ENCODE measurements around the gene IL36G.
"Not testable (repeated sequence)": the region's sequence is repeated elsewhere in the genome, so short reads cannot be mapped to it uniquely, and the experiment has no call there.

Gene IL36G

GRCh38 chr2:112977559-112978056, at the start of gene IL36G:
IL36G (plus strand) TSS chr2:112978006; CDS start chr2:112978639, 633 bp downstream.
- DNase-seq (no peak), ATAC-seq (replicated peaks) (peak in 1 of 2 donors; percentile 5)
- peak within 1 kb of the TSS; percentile 73 for H3K27ac Mint-ChIP-seq
- H3K36me3 Mint-ChIP-seq, result no peaks in the 10 kb centered on the region
- H3K4me3 Mint-ChIP-seq, result no peak within 1 kb of the TSS
- H3K9me3 Mint-ChIP-seq, result no peaks in the 10 kb centered on the region
- H3K27me3 Mint-ChIP-seq, result peaks cover 14 to 18% of the 10 kb centered on the region in 2 donors
- peaks cover 18 to 23% of the 10 kb centered on the region in 2 donors for H3K4me1 Mint-ChIP-seq

- DNase-seq (no peak), ATAC-seq (replicated peaks) (no peak)
- Mint-ChIP-seq H3K27ac (no peak overlapping the region), H3K4me1 (no peaks in the 10 kb centered on the region), H3K27me3 (peaks cover 0 to 6% of the 10 kb centered on the region in 2 donors), H3K4me3 (no peak overlapping the region), H3K9me3 (no peaks in the 10 kb centered on the region), H3K36me3 (no peaks in the 10 kb centered on the region)
Observed at GRCh38 chr2:112933261-112933660, 44.5 kb upstream of the IL36G start.

DNA sequence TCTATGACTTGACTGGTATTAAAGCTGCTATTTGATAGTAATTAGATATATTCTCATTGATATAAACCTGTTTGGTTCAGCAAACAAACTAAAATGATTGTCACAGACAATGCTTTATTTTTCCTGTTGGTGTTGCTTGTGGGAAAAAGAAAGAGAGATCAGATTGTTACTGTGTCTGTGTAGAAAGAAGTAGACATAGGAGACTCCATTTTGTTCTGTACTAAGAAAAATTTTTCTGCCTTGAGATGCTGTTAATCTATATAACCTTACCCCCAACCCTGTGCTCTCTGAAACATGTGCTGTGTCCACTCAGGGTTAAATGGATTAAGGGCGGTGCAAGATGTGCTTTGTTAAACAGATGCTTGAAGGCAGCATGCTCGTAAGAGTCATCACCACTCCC, 43.7 kb upstream of the IL36G start:
- DNase-seq; H3K4me3 Mint-ChIP-seq; H3K9me3 Mint-ChIP-seq; H3K36me3 Mint-ChIP-seq; H3K4me1 Mint-ChIP-seq; H3K27me3 Mint-ChIP-seq; ATAC-seq (replicated peaks); H3K27ac Mint-ChIP-seq: not testable (repeated sequence)

DNA sequence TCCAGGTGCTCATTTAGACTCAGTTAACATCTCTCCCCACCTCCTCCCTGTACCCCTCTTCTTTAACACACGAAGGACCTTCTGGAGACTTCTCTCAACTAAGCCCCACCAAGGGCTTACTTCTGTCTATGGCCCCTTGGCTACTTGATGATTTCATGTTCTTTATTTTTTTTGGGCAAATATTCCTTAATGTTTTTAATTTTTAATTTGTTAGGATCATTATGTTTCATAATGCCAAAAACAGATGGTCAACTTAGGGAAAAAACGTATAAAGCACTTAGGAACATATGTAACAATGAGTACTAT, 40.9 kb upstream of the IL36G start:
- Mint-ChIP-seq H3K27me3 (peaks cover 0 to 6% of the 10 kb centered on the region in 2 donors), H3K9me3 (no peaks in the 10 kb centered on the region)
- DNase-seq, result no peak

GRCh38 chr2:112938904-112939303, 38.9 kb upstream of the IL36G start:
- ATAC-seq (replicated peaks) (no peak), DNase-seq (no peak)
- no peak overlapping the region for H3K27ac Mint-ChIP-seq
- no peak overlapping the region for H3K4me3 Mint-ChIP-seq
- peaks cover 5 to 6% of the 10 kb centered on the region in 2 donors for H3K27me3 Mint-ChIP-seq
- H3K36me3 Mint-ChIP-seq, result no peaks in the 10 kb centered on the region
- no peaks in the 10 kb centered on the region for H3K4me1 Mint-ChIP-seq
- no peaks in the 10 kb centered on the region for H3K9me3 Mint-ChIP-seq

More for the DNA sequence above, 40.9 kb upstream of the IL36G start:
- Mint-ChIP-seq H3K27ac (no peak overlapping the region), H3K36me3 (no peaks in the 10 kb centered on the region), H3K4me1 (no peaks in the 10 kb centered on the region), H3K4me3 (no peak overlapping the region)
- no peak for ATAC-seq (replicated peaks)

DNA sequence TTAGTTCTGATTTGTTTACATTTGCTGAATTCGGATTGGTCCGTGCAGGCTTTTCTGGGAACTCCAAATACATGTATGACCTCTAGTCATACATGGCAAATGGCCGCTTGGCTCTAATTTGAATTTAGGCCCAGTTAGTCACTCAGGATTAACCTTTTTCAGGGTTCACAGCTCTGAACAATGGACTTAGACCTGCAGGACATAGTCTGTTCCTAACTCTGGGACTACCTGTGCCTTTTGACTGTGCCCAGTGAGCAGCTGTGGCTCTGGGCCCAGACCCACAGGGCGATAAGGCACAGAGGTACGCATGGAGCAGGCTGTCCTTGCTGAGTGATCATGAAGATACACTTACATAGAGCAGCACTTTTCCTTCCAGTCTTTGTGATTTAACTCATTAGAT, 38.4 kb upstream of the IL36G start:
- no peaks in the 10 kb centered on the region for H3K4me1 Mint-ChIP-seq
- H3K27ac Mint-ChIP-seq, result no peak overlapping the region
- no peaks in the 10 kb centered on the region for H3K36me3 Mint-ChIP-seq
- no peak overlapping the region for H3K4me3 Mint-ChIP-seq
- DNase-seq, result no peak
- no peak for ATAC-seq (replicated peaks)
- H3K9me3 Mint-ChIP-seq, result no peaks in the 10 kb centered on the region
- peaks cover 5 to 6% of the 10 kb centered on the region in 2 donors for H3K27me3 Mint-ChIP-seq

- H3K27me3 Mint-ChIP-seq, result peaks cover 5 to 6% of the 10 kb centered on the region in 2 donors
- H3K27ac Mint-ChIP-seq, result no peak overlapping the region
- no peak overlapping the region for H3K4me3 Mint-ChIP-seq
- DNase-seq (no peak), ATAC-seq (replicated peaks) (no peak)
- H3K4me1 Mint-ChIP-seq, result no peaks in the 10 kb centered on the region
- no peaks in the 10 kb centered on the region for H3K36me3 Mint-ChIP-seq
- H3K9me3 Mint-ChIP-seq, result peaks cover 0 to 1% of the 10 kb centered on the region in 2 donors
Observed at GRCh38 chr2:112940859-112941625, 36.8 kb upstream of the IL36G start.

- ATAC-seq (replicated peaks) (peak; percentile 98 to 99), DNase-seq (peak; percentile 57)
- peaks cover 0 to 5% of the 10 kb centered on the region in 2 donors for H3K27me3 Mint-ChIP-seq
- no peaks in the 10 kb centered on the region for H3K36me3 Mint-ChIP-seq
- no peaks in the 10 kb centered on the region for H3K4me1 Mint-ChIP-seq
- H3K27ac Mint-ChIP-seq, result no peak overlapping the region
- H3K9me3 Mint-ChIP-seq, result peaks cover 0 to 1% of the 10 kb centered on the region in 2 donors
- no peak overlapping the region for H3K4me3 Mint-ChIP-seq
Observed at GRCh38 chr2:112941753-112942653, 35.8 kb upstream of the IL36G start.

DNA sequence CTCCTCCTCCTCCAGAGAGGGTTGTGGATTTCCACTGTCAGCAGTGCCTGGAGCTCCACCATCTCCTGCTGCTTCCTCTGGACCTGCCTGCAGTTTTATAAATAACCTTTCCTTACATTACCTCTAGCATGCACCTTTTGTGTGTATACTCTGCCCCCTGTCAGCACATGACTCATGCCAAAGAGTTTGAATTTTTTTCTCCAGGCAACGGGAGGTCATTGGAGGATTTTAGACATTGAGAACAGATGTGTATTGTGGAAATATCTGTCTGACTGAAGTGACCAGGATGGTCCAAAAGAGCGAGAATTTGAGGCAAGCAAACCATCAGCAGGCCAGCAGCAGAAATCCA, 35.2 kb upstream of the IL36G start:
- Mint-ChIP-seq H3K4me1 (no peaks in the 10 kb centered on the region), H3K36me3 (no peaks in the 10 kb centered on the region), H3K9me3 (peaks cover 0 to 1% of the 10 kb centered on the region in 2 donors), H3K27me3 (peaks cover 0 to 5% of the 10 kb centered on the region in 2 donors), H3K4me3 (no peak overlapping the region), H3K27ac (no peak overlapping the region)
- no peak for DNase-seq
- no peak for ATAC-seq (replicated peaks)

GRCh38 chr2:112944971-112945370, 32.8 kb upstream of the IL36G start:
- DNase-seq (no peak), ATAC-seq (replicated peaks) (no peak)
- H3K27me3 Mint-ChIP-seq, result peaks cover 5 to 10% of the 10 kb centered on the region in 2 donors
- peaks cover 0 to 1% of the 10 kb centered on the region in 2 donors for H3K9me3 Mint-ChIP-seq
- H3K36me3 Mint-ChIP-seq, result no peaks in the 10 kb centered on the region
- H3K27ac Mint-ChIP-seq, result no peak overlapping the region
- H3K4me1 Mint-ChIP-seq, result no peaks in the 10 kb centered on the region
- no peak overlapping the region for H3K4me3 Mint-ChIP-seq

GRCh38 chr2:112946086-112946485, 31.7 kb upstream of the IL36G start:
- H3K27ac Mint-ChIP-seq, result no peak overlapping the region
- peaks cover 9 to 10% of the 10 kb centered on the region in 2 donors for H3K27me3 Mint-ChIP-seq
- H3K4me1 Mint-ChIP-seq, result no peaks in the 10 kb centered on the region
- no peak overlapping the region for H3K4me3 Mint-ChIP-seq
- no peaks in the 10 kb centered on the region for H3K36me3 Mint-ChIP-seq
- no peak for ATAC-seq (replicated peaks)
- H3K9me3 Mint-ChIP-seq, result peaks cover 0 to 1% of the 10 kb centered on the region in 2 donors
- DNase-seq, result no peak

DNA sequence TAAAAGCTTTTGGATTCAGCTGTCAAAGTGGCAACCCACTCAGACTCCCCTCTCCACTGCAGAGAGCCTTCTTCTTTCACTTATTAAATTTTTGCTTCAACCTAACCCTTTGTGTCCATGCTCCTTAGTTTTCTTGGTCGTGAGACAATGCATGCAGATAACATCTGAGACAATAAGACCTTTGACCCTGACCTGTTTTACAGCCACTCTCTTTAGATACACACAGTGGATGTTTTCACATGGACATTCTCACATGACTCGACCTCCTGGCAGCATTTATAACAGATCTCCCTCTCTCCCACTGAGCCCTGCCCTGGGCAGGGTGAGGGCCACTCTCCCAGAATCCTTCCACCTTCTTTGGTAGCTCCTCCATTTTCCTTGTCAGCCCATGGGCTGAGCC, 30.4 kb upstream of the IL36G start:
- Mint-ChIP-seq H3K4me1 (no peaks in the 10 kb centered on the region), H3K36me3 (no peaks in the 10 kb centered on the region), H3K27ac (no peak overlapping the region), H3K4me3 (no peak overlapping the region), H3K27me3 (peaks cover 9 to 15% of the 10 kb centered on the region in 2 donors), H3K9me3 (peaks cover 0 to 1% of the 10 kb centered on the region in 2 donors)
- DNase-seq (no peak), ATAC-seq (replicated peaks) (no peak)

GRCh38 chr2:112949456-112949855, 28.4 kb upstream of the IL36G start:
- H3K9me3 Mint-ChIP-seq, result peaks cover 0 to 1% of the 10 kb centered on the region in 2 donors
- no peak for ATAC-seq (replicated peaks)
- no peaks in the 10 kb centered on the region for H3K36me3 Mint-ChIP-seq
- no peaks in the 10 kb centered on the region for H3K4me1 Mint-ChIP-seq
- no peak for DNase-seq
- peaks cover 9 to 10% of the 10 kb centered on the region in 2 donors for H3K27me3 Mint-ChIP-seq
- H3K4me3 Mint-ChIP-seq, result no peak overlapping the region
- H3K27ac Mint-ChIP-seq, result no peak overlapping the region

GRCh38 chr2:112954364-112954763, 23.4 kb upstream of the IL36G start:
- no peak for ATAC-seq (replicated peaks)
- no peaks in the 10 kb centered on the region for H3K36me3 Mint-ChIP-seq

More at GRCh38 chr2:112954364-112954763, 23.4 kb upstream of the IL36G start:
- no peaks in the 10 kb centered on the region for H3K9me3 Mint-ChIP-seq
- H3K27ac Mint-ChIP-seq, result no peak overlapping the region
- no peaks in the 10 kb centered on the region for H3K4me1 Mint-ChIP-seq
- peaks cover 8 to 10% of the 10 kb centered on the region in 2 donors for H3K27me3 Mint-ChIP-seq
- DNase-seq, result no peak
- H3K4me3 Mint-ChIP-seq, result no peak overlapping the region

Measured in stimulated activated naive B cell treated with anti-CD40 and anti-IgM and Interleukin-4, amounts not matched to agents 10 μg/mL and 1 μg/mL and 100 μg/mL, for 72 hours (primary cell).